Heart right ventricle (tissue), 16 donors: ENCODE results near the gene ZMIZ1. TPM values are rescaled to one million over a fixed set of nuclear protein-coding genes. Genes with fewer than 3 reads are reported as not detected.

ENCODE experiments used
- ATAC-seq, 8 donors: fragments of 200-7000 bp; cut with Tn5 transposase; one replicate each; pipeline ENCODE4 v1.9.1; 2020; ENCODE audit warnings: mild to moderate bottlenecking in 8 of 8, moderate library complexity in 8 of 8, moderate number of reproducible peaks in 1 of 8
- DNase-seq, 2 donors: peaks; one replicate each; pipeline ENCODE4 v3.0.0-alpha.2; 2020
- H3K27ac ChIP-seq, 10 donors: fragments of 200-600 bp; sonication (generic) in 2 of 10; one replicate each; pipeline versions ENCODE4 v1.5.0 to v1.8.0; 2020 to 2022; ENCODE audit warnings: mild to moderate bottlenecking in 3 of 10
- H3K27me3 ChIP-seq, 7 donors: fragments of 200-600 bp; one replicate each; pipeline ENCODE4 v1.8.0; 2021 to 2022; ENCODE audit warnings: mild to moderate bottlenecking in 2 of 7
- H3K36me3 ChIP-seq, 9 donors: fragments of 200-600 bp; sonication (generic) in 1 of 9; one replicate each; pipeline versions ENCODE4 v1.5.0 to v1.8.0; 2020 to 2022; ENCODE audit warnings: mild to moderate bottlenecking in 2 of 9
- H3K4me1 ChIP-seq, 9 donors: fragments of 200-600 bp; sonication (generic) in 1 of 9; one replicate each; pipeline versions ENCODE4 v1.5.0 to v1.8.0; 2020 to 2022; ENCODE audit warnings: mild to moderate bottlenecking in 4 of 9
- H3K4me3 ChIP-seq, 10 donors: fragments of 200-600 bp; sonication (generic) in 2 of 10; one replicate each; pipeline versions ENCODE4 v1.5.0 to v1.8.0; 2020 to 2022; ENCODE audit warnings: mild to moderate bottlenecking in 7 of 10, moderate library complexity in 2 of 10
- H3K9me3 ChIP-seq, 11 donors: fragments of 200-600 bp in 10 of 11; sonication (generic) in 2 of 11; one replicate each; pipeline versions ENCODE4 v1.5.0 to v1.8.0; 2013 to 2022; ENCODE audit warnings: mild to moderate bottlenecking in 2 of 11, control low read depth in 1 of 11, moderate library complexity in 1 of 11
- CTCF ChIP-seq, 9 donors: fragments of 200-600 bp; sonication (generic) in 2 of 9; IDR thresholded peaks; one replicate each; pipeline versions ENCODE4 v1.5.0 to v1.8.0; 2021 to 2022; ENCODE audit warnings: antibody characterized with exemption in 9 of 9, mild to moderate bottlenecking in 5 of 9, moderate library complexity in 1 of 9
- WGBS, 2 donors: extraction: QIAGEN DNeasy Blood & Tissue Kit; methylation state at CpG; one replicate each; pipeline ENCODE4 v1.1.7; 2013; ENCODE audit warnings: inconsistent platforms in 1 of 2; 5-methylcytosine and 5-hydroxymethylcytosine counted together
- intact Hi-C, 10 donors: fragments of 100-400 bp; cut with DNase I; formaldehyde crosslinking; loops; one replicate each; pipeline versions ENCODE4 v1.11.1 to v1.14.2; 2022
- polyA plus RNA-seq, 2 donors: library from polyadenylated mRNA; stranded (reverse); fragments of 200-250 nt; gene quantifications; one replicate each; pipeline ENCODE4 v1.2.3, GENCODE V29; 2013
- total RNA-seq, 10 donors: library from RNA; stranded (reverse); fragmentation: NEBNext Ultra II Directional in 3 of 10; extraction: Animal tissue kit (Norgen Biotek cat#: 25700) in 3 of 10; gene quantifications; one replicate each; pipeline versions ENCODE4 v1.2.1 to v1.2.4, GENCODE V29; 2021 to 2023
- donor health status: Arrhythmogenic right ventricular cardiomyopathy.
- donor health status: ischemic (EF 13 %, LVEDD 7.1; RV severe dilation, severe dysfunction).
- donor health status: healthy with polysubstance abuse.
- donor health status: DM: no; HTN: yes; CAD: no.
- donor health status: DM: no; HTN: no; CAD: no.
- donor health status: ischemic (EF 25% LVEDD 6.9; RV normal size, moderate dysfunction).
- donor health status: ischemic (EF 25% LVEDD 5.7; RV mildly dilated, moderate dysfunction).
- donor health status: healthy.
- donor health status: DM: yes; HTN: yes; CAD: no.
- donor health status: Ischemic cardiomyopathy.
- donor health status: ischemic (EF 35%, LVEDD 5.7; RV mildly dilated, moderate dysfunction).
- donor health status: nonischemic (EF 11% LVEDD 7.7; RV severe dilation, severe dysfunction).
- donor health status: DM: yes; HTN: yes; CAD: no.
- donor health status: PGD.
- donor health status: ischemic (EF 29% LVEDD 5.4; RV normal size, mild dysfunction).
- donor health status: nonischemic (EF 23%, LVEDD 6.1; RV moderate dilation, normal function).

Gene ZMIZ1
- total and polyA plus RNA-seq, 12 donors = 24.2 to 61.5 (median 49.8) TPM

DNA sequence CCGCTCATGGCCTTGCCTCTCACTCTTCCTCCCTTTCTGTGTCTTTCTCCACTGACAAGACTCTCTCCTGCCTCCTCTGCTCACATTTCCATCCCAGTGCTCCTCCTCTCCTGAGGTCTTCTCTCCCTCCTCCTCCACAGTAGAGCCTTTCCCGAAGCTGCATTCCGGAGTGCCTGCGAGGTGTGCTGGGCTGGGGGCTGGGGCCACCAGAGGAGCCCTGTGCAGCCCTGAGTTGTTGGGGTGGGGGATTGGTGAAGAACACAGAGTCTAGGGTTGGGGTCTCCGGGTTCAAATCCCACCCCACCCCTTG lies 76.4 kb downstream of the ZMIZ1 start:
- intact Hi-C loops = loop anchor here in 1 of 10 donors (5.0 kb wide), 2 partner anchors 37 to 73 kb away; no protein-coding TSS in a partner anchor
- H3K36me3 ChIP-seq = peaks cover 0 to 44% (median 14%) of the 10 kb centered on the region in 9 donors
- TF ChIP-seq CTCF (IDR thresholded peaks at IDR 0.05) = no peak
- H3K4me3 ChIP-seq = no peak overlapping the region
- WGBS, 2 donors = 77 to 79% methylated on average over 5 of the region's 5 CpGs
- peak overlapping the region in 9 of 10 donors; percentile 37 to 98 (median 92) for H3K27ac ChIP-seq
- DNase-seq = no peak
- no peaks in the 10 kb centered on the region for H3K9me3 ChIP-seq
- no peaks in the 10 kb centered on the region for H3K27me3 ChIP-seq
- H3K4me1 ChIP-seq = peaks cover 84 to 100% (median 100%) of the 10 kb centered on the region in 9 donors
- ATAC-seq = no peak

DNA sequence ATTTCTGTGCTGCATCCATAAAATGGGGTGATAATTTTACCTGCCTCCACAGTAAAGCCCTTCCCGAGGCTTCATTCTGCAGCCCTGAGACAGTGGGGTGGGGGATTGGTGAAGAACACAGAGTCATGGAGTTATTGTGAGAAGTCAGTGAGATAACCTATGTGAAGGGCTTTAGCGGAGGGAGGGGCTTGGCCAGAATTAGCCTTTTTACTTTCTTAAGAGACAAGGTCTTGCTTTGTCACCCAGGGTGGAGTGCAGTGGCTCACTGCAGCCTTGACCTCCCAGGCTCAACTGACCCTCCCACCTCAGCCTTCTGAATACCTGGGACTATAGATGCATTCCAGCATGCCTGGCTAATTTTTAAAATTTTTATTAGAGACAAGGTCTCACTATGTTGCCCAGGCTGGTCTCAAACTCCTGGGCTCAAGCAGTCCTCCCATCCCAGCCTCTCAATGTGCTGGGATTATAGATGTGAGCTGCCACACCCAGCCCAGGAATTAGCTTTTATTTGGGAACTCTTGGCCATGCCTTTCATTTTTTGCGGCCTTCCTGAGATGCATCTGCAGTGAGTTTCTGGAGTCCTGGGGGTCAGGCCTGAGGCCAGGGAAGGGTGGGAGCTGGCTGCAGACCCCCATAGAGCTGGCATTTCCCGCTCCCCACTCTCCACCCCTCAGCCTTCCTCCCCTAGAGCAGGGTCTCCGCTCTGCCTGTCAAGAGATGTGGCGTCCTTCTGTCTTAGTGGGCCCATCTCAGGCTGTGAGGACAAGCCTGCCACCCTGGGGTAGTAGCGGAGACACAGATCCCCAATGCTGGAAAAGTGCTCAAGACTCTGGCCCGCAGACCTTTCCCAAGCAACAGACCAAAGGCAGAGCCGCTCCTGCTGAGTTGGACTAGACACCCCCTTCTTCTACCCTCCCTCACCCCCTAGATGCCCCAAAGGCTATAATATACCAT lies 77.0 kb downstream of the ZMIZ1 start:
- DNase-seq (no peak), ATAC-seq (no peak)
- H3K36me3 ChIP-seq = peaks cover 0 to 37% (median 8%) of the 10 kb centered on the region in 9 donors
- no peaks in the 10 kb centered on the region for H3K27me3 ChIP-seq
- no peak overlapping the region for H3K4me3 ChIP-seq
- intact Hi-C loops = loop anchor here in 1 of 10 donors (5.0 kb wide), 2 partner anchors 37 to 73 kb away; no protein-coding TSS in a partner anchor
- no peak for TF ChIP-seq CTCF (IDR thresholded peaks at IDR 0.05)
- 92 to 94% methylated on average over 9 of the region's 9 CpGs for WGBS, 2 donors
- peaks cover 86 to 100% (median 100%) of the 10 kb centered on the region in 9 donors for H3K4me1 ChIP-seq
- no peaks in the 10 kb centered on the region for H3K9me3 ChIP-seq
- H3K27ac ChIP-seq = peak overlapping the region; percentile 74 to 98 (median 93)

DNA sequence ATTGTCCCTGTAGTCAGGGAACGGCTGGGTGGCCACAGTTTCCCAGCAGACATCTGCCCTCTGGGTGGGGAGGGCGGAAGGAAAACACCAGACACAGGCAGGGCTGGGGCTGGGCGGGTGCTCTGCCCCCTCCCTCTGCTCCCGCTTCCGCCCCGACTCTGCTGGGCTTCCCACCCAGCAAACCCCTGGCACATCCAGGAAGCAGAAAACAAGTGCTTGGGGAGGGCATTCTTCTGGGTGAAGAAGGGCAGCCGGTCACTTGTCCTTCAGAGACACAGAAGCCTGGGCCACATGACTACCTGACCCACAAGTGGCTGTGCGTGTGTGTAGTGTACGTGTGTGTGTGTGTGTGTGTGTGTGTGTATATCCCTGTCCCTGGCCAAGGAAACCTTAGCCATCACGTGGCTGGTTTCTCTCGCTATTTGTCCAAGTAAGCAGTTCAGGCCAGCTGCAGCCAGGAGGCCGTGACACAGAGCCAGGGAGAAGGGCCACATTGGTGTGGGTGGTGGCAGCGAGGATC lies 77.9 kb downstream of the ZMIZ1 start:
- peak in 6 of 9 donors; percentile 8 to 46 (median 32) for TF ChIP-seq CTCF (IDR thresholded peaks at IDR 0.05)
- Histone ChIP-seq H3K36me3 (peaks cover 0 to 28% (median 5%) of the 10 kb centered on the region in 9 donors), H3K27ac (peak overlapping the region; percentile 74 to 98 (median 93)), H3K9me3 (no peaks in the 10 kb centered on the region), H3K4me3 (no peak overlapping the region), H3K4me1 (peaks cover 85 to 100% (median 100%) of the 10 kb centered on the region in 9 donors), H3K27me3 (no peaks in the 10 kb centered on the region)
- ATAC-seq (peak; percentile 15 to 44 (median 41)), DNase-seq (peak; percentile 73 to 85)
- intact Hi-C loops = loop anchor here in 1 of 10 donors (5.0 kb wide), 2 partner anchors 36 to 74 kb away; no protein-coding TSS in a partner anchor
- 17 to 18% methylated on average over 13 of the region's 13 CpGs for WGBS, 2 donors

DNA sequence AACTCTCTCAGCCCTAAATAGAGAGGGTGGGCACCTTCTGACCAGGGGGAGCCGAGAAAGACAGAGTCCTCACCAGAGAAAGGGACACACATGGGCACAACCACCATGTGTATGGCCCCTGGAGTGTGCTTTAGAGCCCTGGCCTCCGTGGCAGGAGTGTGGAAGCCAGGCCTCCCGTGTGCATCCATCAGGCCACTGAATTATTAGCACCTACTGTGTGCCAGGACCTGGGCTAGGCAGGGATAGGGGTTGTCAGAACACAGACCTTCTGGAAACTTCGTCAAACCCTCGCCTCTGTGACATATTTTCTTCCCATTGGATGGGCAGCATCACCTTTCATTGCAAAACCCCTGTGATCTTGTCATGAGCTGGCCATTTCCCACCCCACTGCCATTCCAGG lies 78.5 kb downstream of the ZMIZ1 start:
- Histone ChIP-seq H3K4me1 (peaks cover 88 to 100% (median 100%) of the 10 kb centered on the region in 9 donors), H3K27ac (peak overlapping the region; percentile 88 to 98 (median 93)), H3K4me3 (no peak overlapping the region), H3K36me3 (peaks cover 0 to 23% (median 5%) of the 10 kb centered on the region in 9 donors), H3K9me3 (no peaks in the 10 kb centered on the region), H3K27me3 (no peaks in the 10 kb centered on the region)
- no peak for TF ChIP-seq CTCF (IDR thresholded peaks at IDR 0.05)
- DNase-seq = no peak
- no peak for ATAC-seq
- 82 to 83% methylated on average over 5 of the region's 5 CpGs for WGBS, 2 donors
- intact Hi-C loops = loop anchor here in 1 of 10 donors (5.0 kb wide), 2 partner anchors 35 to 75 kb away; no protein-coding TSS in a partner anchor
